Measurements from ENCODE around the gene TRAK2.

- no peak for TF ChIP-seq CTCF (IDR thresholded peaks at IDR 0.05 in 4 of 5, conservative IDR thresholded peaks at IDR 0.05 in 1 of 5)
- TF ChIP-seq POLR2A (IDR thresholded peaks at IDR 0.05), result no peak
Measured at GRCh38 chr2:201401815-201402214, 49.4 kb downstream of the TRAK2 start.

All from gastrocnemius medialis (tissue), 4 donors.